Measurements from ENCODE around the gene RNF125. TPM values are rescaled to one million over a fixed set of nuclear protein-coding genes. Genes with fewer than 3 reads are reported as not detected.

The RNF125 gene
- total and polyA plus RNA-seq, 2 donors (not counting 1 experiment from before 2014, with no cell fraction given): 5.6 to 7.7 TPM

DNA sequence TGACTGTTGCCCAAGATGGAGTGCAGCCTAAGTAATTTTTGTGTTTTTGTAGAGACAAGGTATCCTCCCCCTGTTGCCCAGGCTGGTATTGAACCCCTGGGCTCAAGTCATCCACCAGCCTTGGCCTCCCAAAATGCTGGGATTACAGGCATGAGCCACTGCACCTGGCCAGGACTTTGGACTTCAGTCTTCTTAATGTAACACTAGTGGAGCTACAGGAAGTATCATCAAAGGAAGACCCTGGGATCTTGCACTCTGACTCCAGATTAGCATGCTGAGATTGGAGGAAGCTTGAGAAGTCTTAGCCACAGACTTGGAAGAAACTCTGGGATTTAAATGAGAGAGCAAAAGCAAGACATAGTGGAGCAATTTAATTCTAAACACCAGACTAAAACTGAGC, 37.8 kb upstream of the RNF125 start:
- no peak for ATAC-seq (ENCODE audit: low read depth)

DNA sequence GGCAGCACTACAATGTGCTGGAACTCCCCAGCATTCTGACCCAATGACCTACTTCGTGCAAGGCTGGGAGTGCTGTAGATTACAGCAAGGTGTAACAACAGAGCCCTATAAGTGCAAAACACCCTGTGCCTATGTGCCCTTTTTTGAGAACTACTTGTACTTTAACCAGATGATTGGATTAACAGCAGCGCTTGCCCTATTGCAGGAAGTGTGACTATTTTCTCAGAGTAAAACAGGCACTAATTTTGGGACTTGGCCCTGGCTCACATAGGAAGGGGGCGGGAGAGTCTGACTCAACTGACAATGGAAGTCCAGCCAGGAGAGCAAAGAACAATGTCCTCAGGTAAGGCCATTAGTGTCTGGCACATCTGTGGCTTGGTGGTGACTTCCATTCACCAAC, 35.6 kb upstream of the RNF125 start:
- no peak overlapping the region for H3K4me3 ChIP-seq (ENCODE audit: control extremely low read depth in 1 of 5, extremely low read depth in 1 of 5, insufficient read depth in 1 of 5, low read depth in 2 of 5, low read length in 4 of 5)
- POLR2A ChIA-PET: no interaction called here
- no peak overlapping the region for H3K4me3 Mint-ChIP-seq
- WGBS (ENCODE audit: insufficient coverage): 86% methylated on average over 3 of the region's 3 CpGs
- intact Hi-C loops (cut with micrococcal nuclease): no loop called here
- H3K79me2 ChIP-seq (ENCODE audit: control insufficient read depth, insufficient read depth, low read length): no peaks in the 10 kb centered on the region
- peaks cover 7% of the 10 kb centered on the region for H3K9me3 Mint-ChIP-seq (ENCODE audit: insufficient read depth)
- no peaks in the 10 kb centered on the region for H3K4me1 Mint-ChIP-seq
- H3K27ac Mint-ChIP-seq: no peak overlapping the region
- DNase-seq (no peak), ATAC-seq (ENCODE audit: low read depth) (no peak)
- no peaks in the 10 kb centered on the region for H3K4me1 ChIP-seq (ENCODE audit: control insufficient read depth in 2 of 2, insufficient read depth in 2 of 2, low read length in 2 of 2)
- H3K27me3 ChIP-seq (replicated peaks in 1 of 4; ENCODE audit: control extremely low read depth in 1 of 4, control insufficient read depth in 3 of 4, insufficient read depth in 4 of 4, low read length in 3 of 4): no peaks in the 10 kb centered on the region
- no peak overlapping the region for H3K27ac ChIP-seq (ENCODE audit: low read length in 2 of 2)
- H3K36me3 ChIP-seq (replicated peaks in 1 of 2; ENCODE audit: control extremely low read depth in 1 of 2, control insufficient read depth in 1 of 2, extremely low read depth in 1 of 2, insufficient read depth in 2 of 2, low read length in 1 of 2): no peaks in the 10 kb centered on the region
- H3K9ac ChIP-seq (ENCODE audit: low read length): no peak overlapping the region
- CTCF ChIA-PET: no interaction called here
- TF ChIP-seq EZH2 (IDR thresholded peaks at IDR 0.05; ENCODE audit: borderline replicate concordance, insufficient read depth, low read depth, low read length, poor library complexity, severe bottlenecking): no peak
- H3K27me3 Mint-ChIP-seq: no peaks in the 10 kb centered on the region
- no peak overlapping the region for H3K4me2 ChIP-seq (replicated peaks; ENCODE audit: low read depth, low read length, poor library complexity, severe bottlenecking)
- H4K20me1 ChIP-seq (ENCODE audit: control insufficient read depth, insufficient read depth, low read length, poor library complexity, severe bottlenecking): no peaks in the 10 kb centered on the region
- H2AFZ ChIP-seq (ENCODE audit: insufficient read depth, low read depth, low read length, poor library complexity, severe bottlenecking): no peak overlapping the region
- peaks cover 4 to 10% (median 6%) of the 10 kb centered on the region in 3 donors for H3K9me3 ChIP-seq (ENCODE audit: control extremely low read depth in 1 of 3, control insufficient read depth in 2 of 3, insufficient read depth in 1 of 3, low read length in 2 of 3)

More for the DNA sequence above, 37.8 kb upstream of the RNF125 start:
- Histone ChIP-seq H3K79me2 (ENCODE audit: control insufficient read depth, insufficient read depth, low read length) (no peaks in the 10 kb centered on the region), H4K20me1 (ENCODE audit: control insufficient read depth, insufficient read depth, low read length, poor library complexity, severe bottlenecking) (no peaks in the 10 kb centered on the region), H3K9ac (ENCODE audit: low read length) (no peak overlapping the region), H3K4me2 (replicated peaks; ENCODE audit: low read depth, low read length, poor library complexity, severe bottlenecking) (no peak overlapping the region), H3K4me3 (ENCODE audit: control extremely low read depth in 1 of 5, extremely low read depth in 1 of 5, insufficient read depth in 1 of 5, low read depth in 2 of 5, low read length in 4 of 5) (no peak overlapping the region), H3K27ac (ENCODE audit: low read length in 2 of 2) (no peak overlapping the region), H3K9me3 (ENCODE audit: control extremely low read depth in 1 of 3, control insufficient read depth in 2 of 3, insufficient read depth in 1 of 3, low read length in 2 of 3) (peaks cover 4 to 10% (median 7%) of the 10 kb centered on the region in 3 donors), H3K36me3 (replicated peaks in 1 of 2; ENCODE audit: control extremely low read depth in 1 of 2, control insufficient read depth in 1 of 2, extremely low read depth in 1 of 2, insufficient read depth in 2 of 2, low read length in 1 of 2) (no peaks in the 10 kb centered on the region), H3K27me3 (replicated peaks in 1 of 4; ENCODE audit: control extremely low read depth in 1 of 4, control insufficient read depth in 3 of 4, insufficient read depth in 4 of 4, low read length in 3 of 4) (no peaks in the 10 kb centered on the region), H3K4me1 (ENCODE audit: control insufficient read depth in 2 of 2, insufficient read depth in 2 of 2, low read length in 2 of 2) (no peaks in the 10 kb centered on the region), H2AFZ (ENCODE audit: insufficient read depth, low read depth, low read length, poor library complexity, severe bottlenecking) (no peak overlapping the region)
- ChIA-PET CTCF (no interaction called here), POLR2A (no interaction called here)
- H3K9me3 Mint-ChIP-seq (ENCODE audit: insufficient read depth): peaks cover 7% of the 10 kb centered on the region
- no peak overlapping the region for H3K27ac Mint-ChIP-seq
- no peaks in the 10 kb centered on the region for H3K27me3 Mint-ChIP-seq
- no peaks in the 10 kb centered on the region for H3K4me1 Mint-ChIP-seq
- H3K4me3 Mint-ChIP-seq: no peak overlapping the region
- no peak for TF ChIP-seq EZH2 (IDR thresholded peaks at IDR 0.05; ENCODE audit: borderline replicate concordance, insufficient read depth, low read depth, low read length, poor library complexity, severe bottlenecking)
- TF ChIP-seq, protein P1, sequence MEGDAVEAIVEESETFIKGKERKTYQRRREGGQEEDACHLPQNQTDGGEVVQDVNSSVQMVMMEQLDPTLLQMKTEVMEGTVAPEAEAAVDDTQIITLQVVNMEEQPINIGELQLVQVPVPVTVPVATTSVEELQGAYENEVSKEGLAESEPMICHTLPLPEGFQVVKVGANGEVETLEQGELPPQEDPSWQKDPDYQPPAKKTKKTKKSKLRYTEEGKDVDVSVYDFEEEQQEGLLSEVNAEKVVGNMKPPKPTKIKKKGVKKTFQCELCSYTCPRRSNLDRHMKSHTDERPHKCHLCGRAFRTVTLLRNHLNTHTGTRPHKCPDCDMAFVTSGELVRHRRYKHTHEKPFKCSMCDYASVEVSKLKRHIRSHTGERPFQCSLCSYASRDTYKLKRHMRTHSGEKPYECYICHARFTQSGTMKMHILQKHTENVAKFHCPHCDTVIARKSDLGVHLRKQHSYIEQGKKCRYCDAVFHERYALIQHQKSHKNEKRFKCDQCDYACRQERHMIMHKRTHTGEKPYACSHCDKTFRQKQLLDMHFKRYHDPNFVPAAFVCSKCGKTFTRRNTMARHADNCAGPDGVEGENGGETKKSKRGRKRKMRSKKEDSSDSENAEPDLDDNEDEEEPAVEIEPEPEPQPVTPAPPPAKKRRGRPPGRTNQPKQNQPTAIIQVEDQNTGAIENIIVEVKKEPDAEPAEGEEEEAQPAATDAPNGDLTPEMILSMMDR (IDR thresholded peaks at IDR 0.05): no peak
- no peak for DNase-seq
- intact Hi-C loops (cut with micrococcal nuclease): no loop called here

Data from B cell (primary cell).